ENCODE data around the gene RAP2B. TPM values are rescaled to one million over a fixed set of nuclear protein-coding genes. Genes with fewer than 3 reads are reported as not detected.

The RAP2B gene
- total RNA-seq, 1 experiment from 2014 or later = 18.2 TPM

GRCh38 chr3:153127788-153128187 is 34.2 kb upstream of the RAP2B start:
- Histone ChIP-seq H3K79me2 (ENCODE audit: insufficient read depth, low read length) (no peaks in the 10 kb centered on the region), H3K4ac (ENCODE audit: low read depth, low read length) (no peak overlapping the region), H3K56ac (ENCODE audit: insufficient read length, low read depth, low read length) (no peak overlapping the region), H3K27ac (ENCODE audit: insufficient read length, low read depth, low read length) (no peak overlapping the region), H2BK12ac (ENCODE audit: insufficient read length, low read depth, low read length) (no peak overlapping the region), H4K91ac (ENCODE audit: insufficient read length, low read depth, low read length) (no peak overlapping the region), H3K18ac (ENCODE audit: insufficient read length, low read depth, low read length) (no peak overlapping the region), H3K4me1 (ENCODE audit: insufficient read depth, low read length) (no peaks in the 10 kb centered on the region), H3T11ph (ENCODE audit: low read length) (no peak overlapping the region), H2BK15ac (ENCODE audit: low read depth, low read length) (no peak overlapping the region), H3K79me1 (ENCODE audit: insufficient read depth, low read depth, low read length, poor library complexity, severe bottlenecking) (no peaks in the 10 kb centered on the region), H3K9ac (ENCODE audit: extremely low read depth, insufficient read length, low read length) (no peak overlapping the region), H4K8ac (replicated peaks; ENCODE audit: insufficient read length, low read depth, low read length) (no peak overlapping the region), H2AK5ac (ENCODE audit: insufficient read length, low read length) (no peak overlapping the region), H3K4me2 (ENCODE audit: insufficient read depth, insufficient read length, low read length) (no peak overlapping the region), H4K20me1 (ENCODE audit: control insufficient read depth, insufficient read depth, insufficient read length) (no peaks in the 10 kb centered on the region), H3K23me2 (ENCODE audit: insufficient read length, low read depth, low read length, poor library complexity, severe bottlenecking) (no peaks in the 10 kb centered on the region), H2BK20ac (ENCODE audit: low read depth, low read length, poor library complexity, severe bottlenecking) (no peak overlapping the region), H3K9me3 (ENCODE audit: control insufficient read depth, low read depth, low read length) (no peaks in the 10 kb centered on the region), H2BK5ac (ENCODE audit: insufficient read length, low read length) (no peak overlapping the region), H3K23ac (ENCODE audit: insufficient read length, low read depth, low read length) (no peak overlapping the region), H2AFZ (ENCODE audit: low read length) (no peak overlapping the region), H3K27me3 (ENCODE audit: insufficient read depth, low read length) (no peaks in the 10 kb centered on the region), H2BK120ac (ENCODE audit: low read depth, low read length, poor library complexity, severe bottlenecking) (no peak overlapping the region), H4K5ac (ENCODE audit: insufficient read length, low read depth, low read length) (no peak overlapping the region), H3K14ac (ENCODE audit: insufficient read depth, low read length) (no peak overlapping the region)
- Mint-ChIP-seq H3K36me3 (ENCODE audit: insufficient read depth in 1 of 3, low read depth in 3 of 3) (no peaks in the 10 kb centered on the region; a peak in 1 of 7 replicates), H3K9me3 (peaks cover 0 to 5% of the 10 kb centered on the region in 2 experiments; a peak in 4 of 5 replicates), H3K27ac (no peak overlapping the region), H3K27me3 (ENCODE audit: low read depth) (no peaks in the 10 kb centered on the region; the same call in 1 of the 2 replicates), H3K4me1 (no peaks in the 10 kb centered on the region), H3K4me3 (no peak overlapping the region)
- WGBS (ENCODE audit: extremely low coverage, insufficient read length, low lambda C conversion rate) = no CpG with 5 or more reads among the region's 1 CpG
- DNase-seq = no peak
- no peak for TF ChIP-seq CTCF (conservative IDR thresholded peaks at IDR 0.05)

All from H9 (cell line).